ENCODE data around the gene ATP6V1G3.

The ATP6V1G3 gene

DNA sequence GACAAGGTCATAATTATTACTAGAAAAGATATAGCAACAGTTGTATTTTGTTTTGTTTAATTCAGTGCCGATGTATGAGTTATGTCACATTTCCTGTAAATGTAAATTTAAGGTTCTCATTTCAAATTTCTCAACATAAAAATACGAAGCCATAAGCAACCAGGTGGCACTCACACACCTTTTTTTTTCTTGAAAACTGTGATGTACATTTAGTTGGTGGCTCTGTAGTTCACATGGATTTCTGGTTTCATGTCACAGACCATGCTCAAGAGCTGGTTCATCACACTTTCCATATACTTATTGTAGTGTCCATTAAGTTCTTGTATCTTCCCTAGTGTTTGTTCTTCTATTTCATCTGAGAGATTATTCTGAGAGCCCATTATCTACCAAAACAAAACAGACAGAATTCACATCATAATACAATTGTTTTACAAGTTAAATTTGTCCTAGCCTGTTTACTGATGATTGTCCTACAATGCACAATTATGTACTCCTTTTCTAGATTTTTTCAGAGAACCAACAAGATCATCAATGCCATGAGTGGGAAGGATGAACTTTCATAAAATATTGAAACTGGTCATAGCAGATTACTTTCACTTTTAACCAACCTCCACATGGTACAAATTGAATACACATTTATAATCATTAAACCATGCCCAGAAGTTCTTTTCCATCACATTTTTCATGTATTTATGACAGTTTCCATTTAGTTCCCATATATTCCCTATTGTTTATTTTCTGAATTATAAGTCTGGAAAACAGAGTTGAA, 17.1 kb downstream of the ATP6V1G3 start:
- in situ Hi-C loops (cut with MboI; ENCODE audit: low pct_unique_long_range_greater_than_20kb, low sequenced_read_pairs, unreplicated experiment), result no loop called here
- DNase-seq (ENCODE audit: low spot score), result no peak
- TF ChIP-seq, protein P1, sequence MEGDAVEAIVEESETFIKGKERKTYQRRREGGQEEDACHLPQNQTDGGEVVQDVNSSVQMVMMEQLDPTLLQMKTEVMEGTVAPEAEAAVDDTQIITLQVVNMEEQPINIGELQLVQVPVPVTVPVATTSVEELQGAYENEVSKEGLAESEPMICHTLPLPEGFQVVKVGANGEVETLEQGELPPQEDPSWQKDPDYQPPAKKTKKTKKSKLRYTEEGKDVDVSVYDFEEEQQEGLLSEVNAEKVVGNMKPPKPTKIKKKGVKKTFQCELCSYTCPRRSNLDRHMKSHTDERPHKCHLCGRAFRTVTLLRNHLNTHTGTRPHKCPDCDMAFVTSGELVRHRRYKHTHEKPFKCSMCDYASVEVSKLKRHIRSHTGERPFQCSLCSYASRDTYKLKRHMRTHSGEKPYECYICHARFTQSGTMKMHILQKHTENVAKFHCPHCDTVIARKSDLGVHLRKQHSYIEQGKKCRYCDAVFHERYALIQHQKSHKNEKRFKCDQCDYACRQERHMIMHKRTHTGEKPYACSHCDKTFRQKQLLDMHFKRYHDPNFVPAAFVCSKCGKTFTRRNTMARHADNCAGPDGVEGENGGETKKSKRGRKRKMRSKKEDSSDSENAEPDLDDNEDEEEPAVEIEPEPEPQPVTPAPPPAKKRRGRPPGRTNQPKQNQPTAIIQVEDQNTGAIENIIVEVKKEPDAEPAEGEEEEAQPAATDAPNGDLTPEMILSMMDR (IDR thresholded peaks at IDR 0.05; ENCODE audit: extremely low read depth, insufficient read depth, missing control alignments), result peak; percentile 4

GRCh38 chr1:198520524-198521254, 19.8 kb downstream of the ATP6V1G3 start:
- DNase-seq (ENCODE audit: low spot score), result peak; percentile 27
- TF ChIP-seq, protein P1 (IDR thresholded peaks at IDR 0.05; ENCODE audit: extremely low read depth, insufficient read depth, missing control alignments), result no peak
- in situ Hi-C loops (cut with MboI; ENCODE audit: low pct_unique_long_range_greater_than_20kb, low sequenced_read_pairs, unreplicated experiment), result no loop called here

DNA sequence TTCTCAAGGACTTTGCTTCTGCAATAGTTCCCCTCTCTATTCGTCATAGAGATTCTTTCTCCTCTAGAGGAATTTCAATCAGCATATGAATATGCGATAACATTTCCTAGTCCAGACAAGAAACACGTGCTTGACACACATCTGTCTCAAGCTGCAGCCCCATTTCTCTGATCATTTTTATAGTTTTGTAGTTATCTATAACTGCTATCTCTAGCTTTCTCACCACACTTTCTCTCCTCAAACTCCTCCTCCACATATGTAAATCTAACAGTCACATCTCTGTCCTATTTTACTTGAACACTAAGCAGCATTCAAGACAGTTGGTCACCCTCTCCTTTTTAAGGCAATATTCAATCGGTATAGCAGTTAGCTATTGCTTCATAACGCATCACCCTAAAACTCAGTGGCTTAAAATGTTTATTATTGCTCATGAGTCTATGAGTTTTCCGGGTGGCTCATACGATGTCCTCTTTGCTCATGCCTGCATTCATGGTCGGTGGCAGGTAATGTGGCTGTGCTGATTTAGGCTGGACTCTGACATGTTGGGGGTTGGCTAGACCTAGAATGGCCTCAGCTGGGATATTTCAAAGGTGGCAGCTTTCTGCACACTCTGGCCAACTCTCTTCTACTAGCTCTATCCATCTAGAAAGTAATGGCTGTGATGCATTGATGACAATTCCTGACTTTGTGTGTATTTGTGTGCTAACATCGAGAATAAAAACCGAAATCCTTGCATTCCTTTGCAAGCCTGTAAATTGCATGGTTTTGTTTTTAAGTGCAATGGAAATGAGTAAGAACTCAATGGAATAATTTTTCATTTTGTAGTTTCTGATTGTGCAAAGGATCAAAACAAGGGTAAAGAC, 20.6 kb downstream of the ATP6V1G3 start:
- TF ChIP-seq, protein P1 (IDR thresholded peaks at IDR 0.05; ENCODE audit: extremely low read depth, insufficient read depth, missing control alignments), result no peak
- in situ Hi-C loops (cut with MboI; ENCODE audit: low pct_unique_long_range_greater_than_20kb, low sequenced_read_pairs, unreplicated experiment), result no loop called here
- DNase-seq (ENCODE audit: low spot score), result no peak

DNA sequence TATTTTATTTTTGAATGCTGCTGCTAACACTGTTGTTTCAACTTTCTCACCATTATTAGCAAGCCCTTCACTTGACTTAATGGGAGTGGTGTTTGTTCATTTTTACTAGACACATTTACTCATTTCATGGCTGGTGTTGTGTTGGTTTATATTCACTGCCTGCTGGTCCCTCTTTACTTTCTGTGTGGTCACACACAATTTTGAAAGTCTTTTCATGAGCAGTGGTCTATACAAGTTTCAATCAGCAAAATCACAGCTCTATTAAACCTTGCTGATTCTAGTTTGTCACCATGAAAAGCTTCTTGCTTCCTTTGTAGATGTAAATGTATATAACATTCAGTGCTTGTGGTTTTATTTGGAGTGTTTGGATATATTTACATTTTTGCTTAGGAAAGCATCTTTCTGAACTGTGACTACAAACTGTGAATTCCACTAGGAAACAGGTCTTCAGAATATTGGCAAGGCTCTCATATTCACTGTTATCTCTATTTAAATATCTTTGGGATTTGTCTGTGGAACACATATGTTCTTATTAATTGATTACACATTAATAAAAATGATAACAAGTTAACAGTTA, 22.8 kb downstream of the ATP6V1G3 start:
- DNase-seq (ENCODE audit: low spot score), result no peak
- TF ChIP-seq, protein P1 (IDR thresholded peaks at IDR 0.05; ENCODE audit: extremely low read depth, insufficient read depth, missing control alignments), result no peak
- in situ Hi-C loops (cut with MboI; ENCODE audit: low pct_unique_long_range_greater_than_20kb, low sequenced_read_pairs, unreplicated experiment), result no loop called here

- in situ Hi-C loops (cut with MboI; ENCODE audit: low pct_unique_long_range_greater_than_20kb, low sequenced_read_pairs, unreplicated experiment), result no loop called here
- no peak for DNase-seq (ENCODE audit: low spot score)
Measured at GRCh38 chr1:198500096-198500495, 40.4 kb downstream of the ATP6V1G3 start.

More at GRCh38 chr1:198500096-198500495, 40.4 kb downstream of the ATP6V1G3 start:
- TF ChIP-seq, protein P1 (IDR thresholded peaks at IDR 0.05; ENCODE audit: extremely low read depth, insufficient read depth, missing control alignments), result no peak
